NK-92 (cell line): Measurements from ENCODE around the gene EDA2R.

Experiments
- DNase-seq: peaks from one replicate; lab custom pipeline; 2025; ENCODE audit not compliant: unreplicated experiment; lab: John Stamatoyannopoulos, UW

The EDA2R gene

DNA sequence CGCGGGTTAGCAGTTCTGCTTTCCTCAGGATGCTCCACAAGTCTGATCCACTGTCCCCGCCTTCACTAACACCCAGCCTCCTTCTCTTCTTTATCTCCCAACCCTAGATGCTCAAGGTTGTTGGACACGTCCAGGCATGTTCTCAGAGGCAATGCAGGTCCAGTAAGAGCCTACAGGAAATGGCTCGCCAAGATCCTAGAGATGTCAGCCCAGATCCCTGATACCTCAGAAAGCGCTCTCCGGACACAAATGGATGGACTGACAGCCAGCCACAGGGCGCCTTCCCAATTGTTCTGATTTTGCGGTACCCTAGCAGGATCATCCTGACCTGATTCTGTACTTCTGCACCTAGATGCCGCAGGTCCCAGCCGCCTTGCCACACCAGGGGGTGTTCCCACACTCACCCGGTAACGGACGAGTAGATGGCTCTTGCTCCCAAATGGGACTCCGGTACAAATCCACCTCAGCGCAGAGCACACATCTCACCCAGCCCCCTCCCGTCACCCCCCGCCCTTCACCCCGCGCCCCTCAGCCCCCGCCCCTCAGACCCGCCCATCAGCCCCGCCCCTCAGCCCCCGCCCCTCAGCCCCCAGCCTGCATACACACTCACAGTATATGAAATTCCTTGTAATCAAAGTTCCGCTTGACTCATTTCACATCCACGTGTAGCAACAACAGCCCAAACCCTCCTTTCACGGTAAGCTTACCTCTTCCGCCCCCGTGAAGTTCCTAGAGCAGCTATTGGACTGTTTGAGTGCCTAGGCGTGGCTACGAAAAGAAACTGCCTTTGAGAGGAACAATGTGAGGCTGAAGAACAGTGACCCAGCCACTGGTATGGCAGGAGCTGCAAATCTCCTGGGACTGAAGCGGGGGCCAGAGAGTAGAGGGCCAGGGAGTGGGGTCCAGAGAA, at the start of gene EDA2R:
TSS of gene EDA2R (minus strand) at position 488 of the 910 bp plus-strand sequence. CDS start 23,058 bp downstream, outside the sequence.
- DNase-seq, result no peak

- no peak for DNase-seq
Observed at GRCh38 chrX:66684196-66684595, 45.3 kb upstream of the EDA2R start.

DNA sequence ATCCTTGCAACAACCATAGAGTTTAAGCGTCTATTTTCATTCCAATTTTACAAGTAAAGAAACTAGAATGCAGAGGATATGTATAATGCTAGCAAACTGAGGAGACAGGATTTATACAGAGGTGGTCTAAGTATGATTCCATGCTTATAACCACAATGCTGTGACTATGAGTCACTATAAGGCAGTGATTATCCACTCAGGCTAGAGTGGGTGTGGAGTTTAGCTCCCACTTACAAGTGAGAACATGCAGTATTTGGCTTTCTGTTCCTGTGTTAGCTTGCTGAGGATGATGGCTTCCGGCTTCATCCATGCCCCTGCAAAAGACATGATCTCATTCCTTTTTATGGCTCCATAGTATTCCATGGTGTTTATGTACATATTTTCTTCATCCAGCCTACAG, 41.6 kb upstream of the EDA2R start:
- DNase-seq, result no peak

DNA sequence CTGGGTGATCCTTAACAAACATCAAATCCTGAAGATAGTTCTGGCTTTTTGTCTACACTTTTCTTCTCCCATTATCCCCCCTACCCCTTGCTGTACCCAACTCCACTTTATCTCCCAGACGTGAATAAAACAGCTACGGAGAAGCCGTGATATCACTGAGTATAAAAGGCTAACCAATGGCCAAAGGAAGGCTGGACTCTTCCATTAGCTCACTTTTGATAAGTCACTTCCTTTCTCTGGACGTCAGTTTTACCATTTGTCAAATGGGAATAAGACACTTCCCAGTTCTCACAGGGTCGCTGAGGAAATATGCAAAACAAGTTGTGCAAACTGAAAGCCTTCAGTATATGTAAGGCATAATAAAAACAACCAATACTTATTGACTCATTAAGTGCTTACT, 38.6 kb upstream of the EDA2R start:
- no peak for DNase-seq

DNA sequence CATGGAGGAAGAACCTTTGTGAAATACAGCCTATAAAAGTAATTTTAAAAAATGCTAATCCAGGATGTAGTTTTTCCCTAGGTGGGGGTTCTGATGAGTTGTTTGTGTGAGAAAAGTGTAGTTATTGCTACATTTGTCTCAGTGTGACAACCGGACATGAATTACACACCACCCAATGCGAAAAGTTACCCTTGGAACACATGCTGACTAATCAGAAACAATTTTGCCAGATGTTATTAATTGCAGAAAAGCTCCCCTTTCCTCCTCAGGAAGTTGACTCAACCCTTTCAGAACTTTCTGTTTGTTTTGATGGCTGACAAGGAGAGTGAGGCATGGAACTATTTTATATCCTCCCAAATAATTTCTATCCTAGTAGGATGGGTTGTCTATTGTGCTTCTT, 38.1 kb upstream of the EDA2R start:
- DNase-seq, result no peak

GRCh38 chrX:66676413-66676812, 37.5 kb upstream of the EDA2R start:
- DNase-seq, result no peak

- DNase-seq, result no peak
Observed at GRCh38 chrX:66675541-66675940, 36.7 kb upstream of the EDA2R start.

DNA sequence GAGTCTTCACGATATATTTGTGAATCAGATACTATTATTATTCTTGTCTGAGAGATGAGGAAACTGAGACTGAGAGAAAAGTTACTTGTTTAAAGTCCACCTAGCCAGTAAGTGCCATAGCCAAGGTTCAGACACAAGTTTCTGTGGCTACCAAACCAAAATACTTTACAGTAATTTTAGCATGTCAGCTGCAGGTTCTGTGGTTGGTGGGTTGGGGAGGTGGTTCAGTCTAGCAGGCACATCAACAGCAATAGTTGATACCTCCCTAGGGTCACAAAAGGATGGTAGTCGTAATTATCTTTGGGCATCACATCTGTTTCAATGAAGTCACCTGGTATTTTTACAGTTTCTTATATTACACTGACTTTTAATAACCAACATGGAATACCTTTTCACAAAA, 35.6 kb upstream of the EDA2R start:
- DNase-seq, result no peak

DNA sequence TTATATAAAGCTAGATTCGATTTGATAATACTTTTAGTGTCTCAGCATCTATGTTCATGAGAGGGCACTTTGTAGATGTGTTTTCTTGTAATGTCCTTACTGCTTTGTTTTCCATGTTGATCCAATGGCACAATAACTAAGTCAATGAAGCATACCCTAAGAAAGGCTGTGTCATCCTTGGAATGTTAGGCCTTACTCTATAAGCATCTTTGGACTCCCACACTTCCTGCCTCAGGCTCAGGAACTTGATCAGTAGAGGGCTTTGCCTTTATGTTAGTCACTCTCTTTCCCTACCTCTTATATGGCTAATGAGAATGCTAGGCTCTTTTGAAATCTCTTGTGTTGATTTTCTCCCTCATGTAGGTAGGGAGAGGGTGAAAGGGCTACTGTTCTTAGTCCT, 33.2 kb upstream of the EDA2R start:
- no peak for DNase-seq

DNA sequence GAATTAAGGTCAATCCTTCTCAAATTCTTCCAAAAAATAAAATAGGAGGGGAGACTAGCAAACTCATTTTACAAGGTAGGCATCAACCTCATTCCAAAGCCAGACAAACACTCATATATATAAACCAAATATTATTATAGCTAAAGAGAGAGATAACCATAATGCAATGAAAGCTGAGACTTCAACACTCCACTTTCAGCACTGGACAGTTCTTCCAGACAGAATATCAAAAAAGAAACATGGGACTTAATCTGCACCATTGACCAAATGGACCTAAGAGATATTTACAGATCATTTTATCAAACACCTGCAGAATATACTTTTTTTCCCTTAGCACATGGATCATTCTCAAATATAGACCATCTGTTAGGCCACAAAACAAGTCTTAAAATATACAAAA, 15.5 kb upstream of the EDA2R start:
- no peak for DNase-seq

DNA sequence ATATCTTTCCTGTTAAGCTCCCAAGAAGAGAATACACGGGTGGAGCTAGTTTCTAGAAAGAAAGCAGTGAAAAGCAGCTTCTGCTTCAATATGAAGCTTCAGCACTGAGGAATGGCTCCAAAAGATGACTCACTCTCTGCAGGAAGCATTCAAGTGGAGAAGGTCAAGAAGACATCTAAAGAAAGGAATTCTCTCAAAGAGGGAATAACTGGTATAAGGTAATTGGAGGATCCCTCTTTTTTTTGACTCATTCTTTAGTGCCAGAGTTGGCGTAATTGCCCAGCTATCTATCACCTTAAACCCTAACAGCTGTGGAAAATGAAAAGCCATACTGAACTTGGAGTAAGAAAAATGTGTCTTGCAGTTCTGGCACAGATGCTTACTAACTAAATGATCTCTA, 3.5 kb downstream of the EDA2R start:
- no peak for DNase-seq

DNA sequence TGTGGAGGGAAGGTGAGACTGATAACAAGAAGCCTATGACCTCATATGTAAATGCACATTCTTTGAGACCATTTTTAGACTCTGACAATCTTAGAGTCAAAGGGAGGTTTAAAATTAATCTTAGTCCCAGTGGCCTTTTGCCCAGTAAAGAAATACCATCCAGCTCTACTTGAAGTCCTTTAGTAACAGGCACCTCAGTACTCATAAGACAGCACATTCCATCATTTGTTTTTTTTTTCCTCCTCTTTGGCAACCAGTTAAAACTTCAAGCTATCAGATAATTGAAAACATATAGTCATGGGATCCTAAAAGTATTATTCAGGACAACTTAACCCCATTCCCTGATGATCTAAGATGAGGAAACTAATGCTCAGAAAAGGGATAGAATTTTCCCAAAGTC, 4.6 kb downstream of the EDA2R start:
- no peak for DNase-seq

GRCh38 chrX:66633541-66633940, 5.3 kb downstream of the EDA2R start:
- no peak for DNase-seq

DNA sequence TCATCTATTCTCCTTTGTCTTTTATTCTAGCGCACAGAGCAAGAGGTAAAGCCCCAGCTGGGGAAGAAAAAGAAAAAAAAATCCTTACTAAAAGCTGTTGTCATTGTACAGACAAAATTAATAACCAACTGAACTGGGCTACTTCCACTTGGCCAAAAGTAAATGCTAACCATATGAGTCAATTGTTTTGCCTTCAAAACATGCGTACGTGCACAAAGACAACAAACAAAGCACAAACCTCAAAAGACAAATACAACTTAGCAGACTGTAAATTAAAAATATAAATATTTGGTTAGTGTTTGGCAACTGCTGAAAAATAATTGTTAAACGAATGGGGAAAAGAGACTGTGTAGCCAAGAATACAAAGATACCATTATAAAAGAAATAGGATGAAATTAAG, 5.9 kb downstream of the EDA2R start:
- DNase-seq, result no peak

DNA sequence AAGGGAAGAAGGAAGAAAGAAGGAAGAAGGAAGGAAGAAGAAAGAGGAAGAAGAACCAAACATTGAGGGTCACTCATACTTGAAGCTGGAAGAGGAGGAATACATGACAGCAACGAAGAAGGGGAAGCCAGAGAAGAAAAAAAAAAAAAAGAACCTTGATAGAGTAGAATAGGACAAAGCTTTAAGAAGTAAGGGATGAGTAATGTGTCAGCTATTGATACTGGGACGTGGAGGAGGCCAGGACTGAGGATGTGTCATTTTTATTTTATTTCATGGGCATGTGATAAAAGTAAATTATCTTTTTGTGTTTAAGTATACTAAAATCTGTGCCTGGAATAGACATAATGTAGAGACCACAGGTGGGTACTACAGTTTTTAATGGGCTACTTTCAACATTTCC, 6.4 kb downstream of the EDA2R start:
- DNase-seq, result no peak

DNA sequence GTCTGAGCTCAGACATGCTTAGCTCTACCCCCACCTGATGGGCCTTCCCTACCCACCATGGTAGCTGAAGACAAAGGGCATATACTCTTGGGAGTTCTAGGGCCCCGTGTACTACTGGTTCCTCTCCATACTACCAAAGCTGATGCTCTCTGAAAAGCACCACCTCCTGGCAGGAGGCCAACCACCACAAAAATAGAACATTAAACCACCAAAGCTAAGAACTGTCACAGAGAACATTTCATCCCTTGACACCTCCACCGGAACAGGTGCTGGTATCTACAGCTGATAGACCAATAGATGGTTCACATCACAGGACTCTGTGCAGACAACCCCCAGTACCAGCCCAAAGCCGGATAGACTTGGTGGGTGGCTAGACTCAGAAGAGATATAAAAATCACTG, 13.4 kb downstream of the EDA2R start:
- DNase-seq, result no peak

DNA sequence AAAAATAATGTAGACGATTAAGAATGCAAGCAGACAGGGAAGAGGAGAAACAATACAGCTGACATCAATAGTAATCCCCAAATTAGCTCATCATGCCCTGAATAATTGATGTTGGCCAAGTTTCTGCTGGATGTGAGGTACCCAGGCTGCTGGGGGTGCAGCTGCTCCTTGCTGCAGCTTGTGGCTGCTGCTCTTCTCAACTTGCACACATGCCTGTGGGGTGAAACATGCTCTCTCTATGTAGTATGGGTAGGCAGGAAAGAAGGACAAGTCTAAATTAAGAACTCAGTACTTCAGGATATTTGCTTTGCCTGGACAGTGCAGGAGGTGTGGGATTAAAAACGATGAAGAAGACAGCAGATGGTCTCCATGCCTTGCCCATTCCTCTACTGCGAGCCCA, 16.7 kb downstream of the EDA2R start:
- DNase-seq, result no peak

DNA sequence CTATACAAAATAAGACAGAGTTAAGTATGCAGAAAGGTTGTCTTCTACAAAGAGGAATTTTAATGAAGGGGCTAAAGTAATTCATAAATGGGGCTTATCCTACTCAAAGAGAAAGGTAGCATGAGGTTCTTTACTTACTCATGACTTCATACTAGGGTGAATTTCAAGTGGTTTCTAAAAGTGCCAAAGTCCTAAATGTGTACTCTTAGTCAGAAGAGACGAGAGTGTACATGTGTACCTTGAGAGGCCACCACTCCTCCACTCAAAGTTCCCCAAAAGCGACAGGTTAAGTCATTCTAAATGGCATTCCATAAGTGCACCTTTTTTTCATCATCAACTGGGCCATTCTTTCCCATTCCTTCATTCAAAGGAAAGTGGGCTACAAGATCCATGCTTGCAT, 21.9 kb downstream of the EDA2R start:
- DNase-seq, result no peak

DNA sequence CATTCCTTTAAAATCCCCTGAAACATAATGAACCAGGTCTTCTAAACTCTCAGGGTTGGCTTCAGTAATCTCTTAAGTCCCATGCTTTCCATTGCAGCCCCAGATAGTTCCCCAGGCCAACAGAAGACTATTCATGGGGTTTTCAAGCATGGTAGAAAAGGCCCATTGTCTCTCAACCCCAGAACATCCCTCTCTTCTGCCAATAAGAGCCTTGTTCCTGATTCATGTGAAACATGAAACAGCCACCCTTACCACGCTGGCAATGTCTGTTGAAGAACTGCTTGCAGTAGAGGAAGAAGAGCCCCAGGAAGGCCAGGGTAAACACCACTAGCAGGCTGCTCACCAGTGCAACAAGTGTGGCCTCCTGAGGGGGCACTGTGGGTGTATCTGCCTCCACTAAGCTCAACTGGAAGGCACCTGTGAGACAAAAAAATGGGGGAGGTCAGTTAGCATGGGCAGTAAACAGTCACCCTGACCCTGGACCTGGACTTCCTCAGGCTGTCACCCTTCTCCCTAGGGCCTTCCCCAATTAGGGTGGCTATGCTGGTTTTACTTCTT, 36.4 kb downstream of the EDA2R start:
- DNase-seq, result no peak

DNA sequence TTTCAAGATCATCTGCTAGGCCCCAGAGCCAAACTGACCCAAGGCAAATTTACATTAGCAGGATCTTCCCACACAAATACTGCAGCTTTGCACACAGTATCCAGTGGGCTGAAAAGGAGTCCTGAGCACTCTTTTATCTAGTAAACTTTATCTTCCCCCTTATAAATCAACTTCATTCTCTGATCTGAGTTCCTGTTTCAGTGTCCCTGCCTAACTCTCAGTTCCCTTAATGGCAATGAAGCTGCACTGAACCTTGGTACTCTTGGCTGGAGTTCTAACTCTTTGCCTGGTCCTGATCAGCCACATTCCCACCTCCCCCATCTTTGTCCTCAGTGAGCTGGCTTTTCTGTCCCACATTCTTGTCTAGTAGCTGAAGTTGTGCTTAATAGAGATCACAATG, 37.4 kb downstream of the EDA2R start:
- no peak for DNase-seq

DNA sequence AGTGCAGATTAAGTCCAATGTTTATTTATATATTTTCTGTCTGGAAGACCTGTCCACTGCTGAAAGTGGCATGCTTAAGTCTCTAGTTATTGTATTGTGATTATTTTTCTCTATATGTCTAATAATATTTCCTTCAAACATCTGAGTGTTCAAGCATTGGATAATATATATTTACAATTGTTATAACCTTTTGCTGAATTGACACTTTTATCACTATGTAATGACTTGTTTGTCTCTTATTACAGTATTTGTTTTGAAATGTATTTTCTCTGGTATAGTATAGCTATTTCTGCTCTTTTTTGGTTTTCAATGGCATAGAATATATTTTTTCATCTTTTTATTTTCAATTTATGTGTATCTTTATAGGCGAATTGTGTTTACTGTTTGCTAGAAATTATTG, 59.7 kb downstream of the EDA2R start:
- DNase-seq, result no peak

GRCh38 chrX:66553973-66554372, 84.9 kb downstream of the EDA2R start:
- DNase-seq, result no peak

DNA sequence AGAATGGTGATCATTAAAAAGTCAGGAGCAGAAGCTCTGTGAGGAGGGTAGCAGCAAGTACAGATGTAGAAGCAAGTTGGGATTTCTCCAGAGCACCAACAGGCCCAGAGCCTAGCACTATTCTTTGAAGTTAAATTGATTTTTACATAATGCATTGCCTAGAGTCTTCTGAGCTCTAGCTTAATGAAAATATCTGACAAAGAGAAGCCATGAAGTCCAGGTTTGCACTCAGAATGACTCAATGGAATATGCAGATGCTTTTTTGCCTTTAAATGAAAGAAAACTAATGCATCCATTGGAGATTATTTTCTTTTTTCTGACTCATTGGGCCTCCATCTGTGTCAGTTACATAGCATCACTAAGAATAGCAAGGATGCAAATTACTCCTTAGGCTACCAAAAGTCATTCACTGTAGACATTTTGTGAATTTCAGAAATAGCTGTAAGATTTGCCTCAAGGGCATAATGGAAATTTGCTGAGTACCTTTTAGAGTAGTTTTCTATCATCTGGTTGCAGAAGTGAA, 91.0 kb downstream of the EDA2R start:
- no peak for DNase-seq
